HUDEP-2 (cell line): ENCODE measurements around the gene NUDT22.

ENCODE experiments used
- DNase-seq, 76 experiments: peaks; one replicate each; lab custom pipeline; 2025; ENCODE audit not compliant: unreplicated experiment in 76 of 76; lab: John Stamatoyannopoulos, UW

Gene NUDT22

GRCh38 chr11:64225608-64226506 is at the start of gene NUDT22, which contains the start of gene TRPT1:
Gene NUDT22 (plus strand): TSS chr11:64226274. CDS start chr11:64226653, 379 bp downstream.
Gene TRPT1 (minus strand): TSS chr11:64226186. CDS start chr11:64225860, 326 bp downstream.
- peak in 71 of 76 experiments; percentile 42 to 92 (median 78) for DNase-seq

GRCh38 chr11:64176751-64177150 is 49.3 kb upstream of the NUDT22 start:
- DNase-seq: no peak

- no peak for DNase-seq
Observed at GRCh38 chr11:64178203-64178602, 47.9 kb upstream of the NUDT22 start.

- DNase-seq: no peak
Observed at GRCh38 chr11:64178951-64179639, 47.0 kb upstream of the NUDT22 start.

- no peak for DNase-seq
Observed at GRCh38 chr11:64180891-64181290, 45.2 kb upstream of the NUDT22 start.

GRCh38 chr11:64181506-64182411 is 44.3 kb upstream of the NUDT22 start:
- peak in 71 of 76 experiments; percentile 30 to 89 (median 73) for DNase-seq

- no peak for DNase-seq
Observed at GRCh38 chr11:64183890-64184289, 42.2 kb upstream of the NUDT22 start.

- peak in 59 of 76 experiments; percentile 42 to 95 (median 73) for DNase-seq
Observed at GRCh38 chr11:64185175-64185692, 40.8 kb upstream of the NUDT22 start.

- peak in 75 of 76 experiments; percentile 91 to 100 (median 99) for DNase-seq
Observed at GRCh38 chr11:64185693-64186491, 40.2 kb upstream of the NUDT22 start, which contains the start of gene STIP1. Gene STIP1 (plus strand): TSS chr11:64186171. CDS start chr11:64186262, 91 bp downstream.

- peak in 3 of 76 experiments; percentile 3 to 12 (median 8) for DNase-seq
Observed at GRCh38 chr11:64186492-64187165, 39.4 kb upstream of the NUDT22 start.

- DNase-seq: no peak
Observed at GRCh38 chr11:64192434-64192833, 33.6 kb upstream of the NUDT22 start.

GRCh38 chr11:64196626-64197025 is 29.4 kb upstream of the NUDT22 start:
- DNase-seq: no peak

GRCh38 chr11:64198511-64198910 is 27.6 kb upstream of the NUDT22 start:
- no peak for DNase-seq

- no peak for DNase-seq
Observed at GRCh38 chr11:64201543-64201942, 24.5 kb upstream of the NUDT22 start.

- DNase-seq: no peak
Observed at GRCh38 chr11:64202992-64203391, 23.1 kb upstream of the NUDT22 start.

GRCh38 chr11:64203421-64204079 is 22.5 kb upstream of the NUDT22 start:
- DNase-seq: no peak

- no peak for DNase-seq
Observed at GRCh38 chr11:64204080-64204440, 22.0 kb upstream of the NUDT22 start.

GRCh38 chr11:64204464-64204989 is 21.5 kb upstream of the NUDT22 start:
- DNase-seq: peak in 71 of 76 experiments; percentile 44 to 94 (median 84)
